Measurements from ENCODE around the gene CCDC144A. TPM values are rescaled to one million over a fixed set of nuclear protein-coding genes. Genes with fewer than 3 reads are reported as not detected.
"Not testable (repeated sequence)": the region's sequence is repeated elsewhere in the genome, so short reads cannot be mapped to it uniquely, and the experiment has no call there.

Gene CCDC144A
- total RNA-seq, 4 donors from 2014 or later: 4.1 to 19.7 (median 9.4) TPM

DNA sequence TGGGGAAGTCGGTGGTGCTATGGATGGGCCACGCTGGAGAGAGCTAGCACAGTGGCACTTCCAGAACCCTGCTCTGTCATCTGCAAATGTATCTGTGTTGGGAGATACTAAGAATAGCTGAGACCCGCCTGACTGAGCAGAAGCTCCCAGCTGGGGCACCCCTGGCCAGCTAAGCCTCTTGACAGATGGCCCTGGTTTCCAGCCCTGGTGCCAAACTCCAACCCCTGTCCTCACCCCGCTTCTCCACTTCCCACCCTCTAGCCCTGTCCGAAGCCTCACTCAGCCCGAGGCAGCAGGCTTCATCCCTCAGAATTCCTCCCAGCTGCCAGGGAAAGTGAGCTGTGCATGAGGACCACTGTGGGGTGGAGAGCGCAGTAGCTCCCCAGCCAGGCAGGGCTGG is 124.4 kb downstream of the CCDC144A start:
- no peak for DNase-seq
- intact Hi-C loops (cut with DNase I; ENCODE audit: low total_unique reads): no loop called here

DNA sequence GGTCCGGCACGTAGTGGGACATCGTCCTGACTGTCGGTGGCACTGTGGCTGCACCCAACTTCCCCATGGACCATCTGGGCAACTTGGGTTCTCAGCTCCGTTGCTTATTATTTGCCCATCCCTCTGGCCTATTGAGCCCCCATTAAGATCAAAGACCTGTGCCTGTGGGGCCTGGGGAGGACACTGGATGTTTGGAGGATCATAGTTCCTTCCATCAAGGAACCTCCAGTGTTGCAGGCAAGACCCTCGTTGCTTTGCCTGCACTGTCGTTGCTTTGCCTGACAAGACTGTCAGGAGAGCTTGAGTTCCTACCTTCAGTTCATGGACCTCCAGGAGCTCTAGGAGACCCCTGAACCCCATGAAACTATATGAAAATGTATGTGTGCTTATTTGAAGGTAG is 127.2 kb downstream of the CCDC144A start:
- no peaks in the 10 kb centered on the region for H3K9me3 ChIP-seq
- no peak for DNase-seq
- in situ Hi-C loops (cut with MboI; ENCODE audit: low pct_ligation_motif_present in 1 of 4, low pct_unique_long_range_greater_than_20kb in 1 of 4, low sequenced_read_pairs in 3 of 4): no loop called here
- TF ChIP-seq POLR2AphosphoS5 (IDR thresholded peaks at IDR 0.05) (no peak), EP300 (IDR thresholded peaks at IDR 0.05; ENCODE audit: low read depth) (no peak), POLR2A (IDR thresholded peaks at IDR 0.05) (no peak), CTCF (IDR thresholded peaks at IDR 0.05) (no peak)
- H3K4me3 ChIP-seq: no peak overlapping the region
- H3K27me3 ChIP-seq: no peaks in the 10 kb centered on the region
- no peak overlapping the region for H3K27ac ChIP-seq
- intact Hi-C loops (cut with DNase I; ENCODE audit: low total_unique reads): no loop called here
- peaks cover 0 to 15% (median 4%) of the 10 kb centered on the region in 4 donors for H3K4me1 ChIP-seq
- no peaks in the 10 kb centered on the region for H3K36me3 ChIP-seq
- WGBS, 2 donors (ENCODE audit: low coverage in 1 of 2): 80 to 84% methylated on average over 5 to 6 of the region's 7 CpGs

More for the DNA sequence above, 124.4 kb downstream of the CCDC144A start:
- Histone ChIP-seq H3K9me3 (no peaks in the 10 kb centered on the region), H3K27me3 (no peaks in the 10 kb centered on the region), H3K27ac (no peak overlapping the region), H3K36me3 (no peaks in the 10 kb centered on the region), H3K4me3 (no peak overlapping the region), H3K4me1 (no peaks in the 10 kb centered on the region)
- 86% methylated on average over 5 of the region's 7 CpGs; no CpG with 5 or more reads in 1 of the 2 donors for WGBS, 2 donors (ENCODE audit: low coverage in 1 of 2)
- in situ Hi-C loops (cut with MboI; ENCODE audit: low pct_ligation_motif_present in 1 of 4, low pct_unique_long_range_greater_than_20kb in 1 of 4, low sequenced_read_pairs in 3 of 4): no loop called here
- TF ChIP-seq POLR2AphosphoS5 (IDR thresholded peaks at IDR 0.05) (no peak), CTCF (IDR thresholded peaks at IDR 0.05) (no peak), POLR2A (IDR thresholded peaks at IDR 0.05) (no peak), EP300 (IDR thresholded peaks at IDR 0.05; ENCODE audit: low read depth) (no peak)

DNA sequence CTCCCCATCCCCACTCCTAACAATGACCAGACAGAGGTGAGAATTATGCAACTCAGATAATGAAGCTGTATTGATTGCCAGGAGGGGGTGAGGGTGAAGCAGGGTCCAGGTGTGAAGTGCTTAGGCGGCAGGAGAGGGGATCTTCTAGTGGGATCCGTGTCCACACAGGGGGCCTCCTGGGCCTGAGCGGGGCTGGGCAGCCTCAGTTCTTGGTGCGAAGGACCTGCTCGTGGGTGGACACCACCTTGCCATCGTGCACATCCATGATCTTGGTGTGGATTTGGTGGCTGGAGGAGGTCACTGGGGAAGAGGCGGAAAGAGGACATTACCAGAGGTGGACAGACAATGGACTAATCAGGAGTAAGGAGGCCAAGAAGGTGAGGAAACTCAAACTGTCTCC is 127.9 kb downstream of the CCDC144A start:
- in situ Hi-C loops (cut with MboI; ENCODE audit: low pct_ligation_motif_present in 1 of 4, low pct_unique_long_range_greater_than_20kb in 1 of 4, low sequenced_read_pairs in 3 of 4); H3K36me3 ChIP-seq; H3K27ac ChIP-seq; H3K4me3 ChIP-seq; H3K9me3 ChIP-seq; intact Hi-C loops (cut with DNase I; ENCODE audit: low total_unique reads); H3K27me3 ChIP-seq; DNase-seq: not testable (repeated sequence)
- peaks cover 0 to 15% (median 4%) of the 10 kb centered on the region in 4 donors for H3K4me1 ChIP-seq
- 86 to 87% methylated on average over 5 to 6 of the region's 7 CpGs for WGBS, 2 donors (ENCODE audit: low coverage in 1 of 2)

- DNase-seq: no peak
- H3K27me3 ChIP-seq: no peaks in the 10 kb centered on the region
- peaks cover 0 to 15% (median 4%) of the 10 kb centered on the region in 4 donors for H3K4me1 ChIP-seq
- H3K36me3 ChIP-seq: no peaks in the 10 kb centered on the region
- intact Hi-C loops (cut with DNase I; ENCODE audit: low total_unique reads): no loop called here
- TF ChIP-seq POLR2AphosphoS5 (IDR thresholded peaks at IDR 0.05) (no peak), POLR2A (IDR thresholded peaks at IDR 0.05) (no peak), CTCF (IDR thresholded peaks at IDR 0.05) (no peak), EP300 (IDR thresholded peaks at IDR 0.05; ENCODE audit: low read depth) (no peak)
- WGBS, 2 donors (ENCODE audit: low coverage in 1 of 2): 88 to 91% methylated on average over 4 of the region's 5 CpGs
- H3K4me3 ChIP-seq: no peak overlapping the region
- in situ Hi-C loops (cut with MboI; ENCODE audit: low pct_ligation_motif_present in 1 of 4, low pct_unique_long_range_greater_than_20kb in 1 of 4, low sequenced_read_pairs in 3 of 4): no loop called here
- no peaks in the 10 kb centered on the region for H3K9me3 ChIP-seq
- no peak overlapping the region for H3K27ac ChIP-seq
These were observed 128.3 kb downstream of the CCDC144A start for GRCh38 chr17:16818340-16818739.

All from transverse colon (tissue), 4 donors.